ENCODE results near the gene SIGLEC1. TPM values are rescaled to one million over a fixed set of nuclear protein-coding genes. Genes with fewer than 3 reads are reported as not detected.

The SIGLEC1 gene
- polyA plus RNA-seq, 1 donor from 2014 or later, result not detected

GRCh38 chr20:3677733-3678132, 34.7 kb downstream of the SIGLEC1 start:
- Mint-ChIP-seq H3K4me1 (peaks cover 0 to 4% (median 3%) of the 10 kb centered on the region in 3 donors), H3K4me3 (no peak overlapping the region), H3K27me3 (peaks cover 42% of the 10 kb centered on the region), H3K36me3 (no peaks in the 10 kb centered on the region), H3K27ac (no peak overlapping the region), H3K9me3 (no peaks in the 10 kb centered on the region)

DNA sequence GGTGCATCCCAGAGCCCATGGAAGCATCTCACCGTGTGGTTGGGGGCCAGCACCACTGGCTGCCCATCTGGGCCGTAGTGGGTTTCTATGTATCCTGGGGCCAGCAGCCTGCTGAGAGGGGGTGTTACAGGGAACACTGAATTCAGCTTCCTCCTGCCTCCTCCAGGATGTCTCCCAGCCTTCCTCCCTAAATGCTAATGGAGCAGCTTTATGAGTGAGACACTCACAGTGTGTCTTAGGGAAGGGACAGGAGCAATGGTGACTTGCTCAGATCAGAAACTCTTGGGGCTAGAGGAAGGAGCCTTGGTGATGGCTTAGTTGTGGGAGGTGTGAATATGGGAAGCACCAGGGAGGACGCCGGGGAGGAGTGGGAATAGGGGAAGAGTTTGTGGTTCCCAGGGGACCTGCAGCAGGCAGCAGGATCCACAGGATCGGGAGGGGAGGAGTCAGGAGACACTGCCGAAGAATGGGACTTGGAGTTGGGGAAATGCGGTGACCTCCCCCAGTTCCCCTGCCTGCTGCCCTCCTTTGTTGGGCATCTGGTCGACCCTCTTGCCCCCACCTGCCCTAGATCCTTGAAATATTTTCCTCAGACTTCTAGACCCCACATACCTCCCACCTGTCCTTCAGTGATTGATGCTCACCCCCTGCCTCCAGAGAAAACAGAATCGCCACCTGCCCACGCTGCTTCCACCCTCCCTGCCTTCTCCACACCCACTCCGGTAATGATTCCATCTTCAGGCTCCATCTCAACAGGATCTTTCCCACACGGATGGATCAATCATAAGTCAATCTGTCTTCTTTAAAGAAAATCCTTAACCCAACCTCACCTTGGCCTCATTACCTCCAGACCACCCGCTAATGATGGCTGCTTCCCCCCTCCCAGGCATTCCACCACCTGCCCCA, 37.2 kb downstream of the SIGLEC1 start:
- Mint-ChIP-seq H3K27ac (no peak overlapping the region), H3K4me3 (no peak overlapping the region), H3K9me3 (no peaks in the 10 kb centered on the region), H3K4me1 (peaks cover 0 to 4% (median 3%) of the 10 kb centered on the region in 3 donors), H3K27me3 (peaks cover 52% of the 10 kb centered on the region), H3K36me3 (no peaks in the 10 kb centered on the region)

DNA sequence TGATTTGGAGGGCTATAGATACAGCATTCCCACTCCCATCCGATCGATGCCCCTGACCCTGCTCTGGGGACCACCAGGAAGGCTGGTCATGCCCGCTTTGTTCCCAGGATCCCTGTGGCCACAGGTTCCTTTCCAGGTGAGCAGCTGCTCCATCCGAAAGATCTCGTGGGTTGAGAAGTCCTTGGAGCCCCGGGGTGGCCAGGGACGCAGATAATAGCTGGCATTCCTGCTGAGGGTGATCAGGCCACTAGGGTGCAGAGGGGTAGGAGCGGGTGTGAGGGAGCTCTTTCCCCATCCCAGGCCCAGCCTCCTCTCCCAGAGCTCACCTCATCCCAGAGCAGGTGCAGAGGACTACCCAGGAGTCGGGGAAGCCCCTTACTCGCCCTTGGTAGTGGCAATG, 38.0 kb downstream of the SIGLEC1 start:
- peaks cover 0 to 4% (median 3%) of the 10 kb centered on the region in 3 donors for H3K4me1 Mint-ChIP-seq
- H3K27ac Mint-ChIP-seq, result no peak overlapping the region
- H3K27me3 Mint-ChIP-seq, result peaks cover 55% of the 10 kb centered on the region
- peak overlapping the region in 1 of 4 donors; percentile 63 for H3K4me3 Mint-ChIP-seq
- H3K36me3 Mint-ChIP-seq, result no peaks in the 10 kb centered on the region
- no peaks in the 10 kb centered on the region for H3K9me3 Mint-ChIP-seq

- H3K27me3 Mint-ChIP-seq, result peaks cover 53% of the 10 kb centered on the region
- no peak overlapping the region for H3K27ac Mint-ChIP-seq
- peaks cover 0 to 4% (median 3%) of the 10 kb centered on the region in 3 donors for H3K4me1 Mint-ChIP-seq
- no peak overlapping the region for H3K4me3 Mint-ChIP-seq
- no peaks in the 10 kb centered on the region for H3K9me3 Mint-ChIP-seq
- no peaks in the 10 kb centered on the region for H3K36me3 Mint-ChIP-seq
Measured at GRCh38 chr20:3673221-3674070, 39.0 kb downstream of the SIGLEC1 start.

GRCh38 chr20:3672547-3673171, 39.7 kb downstream of the SIGLEC1 start:
- no peak overlapping the region for H3K27ac Mint-ChIP-seq
- peaks cover 0 to 4% (median 3%) of the 10 kb centered on the region in 3 donors for H3K4me1 Mint-ChIP-seq
- no peak overlapping the region for H3K4me3 Mint-ChIP-seq
- H3K27me3 Mint-ChIP-seq, result peaks cover 53% of the 10 kb centered on the region
- no peaks in the 10 kb centered on the region for H3K9me3 Mint-ChIP-seq
- H3K36me3 Mint-ChIP-seq, result no peaks in the 10 kb centered on the region

GRCh38 chr20:3671986-3672546, 40.3 kb downstream of the SIGLEC1 start:
- peaks cover 0 to 4% (median 4%) of the 10 kb centered on the region in 3 donors for H3K4me1 Mint-ChIP-seq
- H3K4me3 Mint-ChIP-seq, result no peak overlapping the region
- H3K9me3 Mint-ChIP-seq, result no peaks in the 10 kb centered on the region
- H3K27me3 Mint-ChIP-seq, result peaks cover 52% of the 10 kb centered on the region
- no peaks in the 10 kb centered on the region for H3K36me3 Mint-ChIP-seq
- no peak overlapping the region for H3K27ac Mint-ChIP-seq

DNA sequence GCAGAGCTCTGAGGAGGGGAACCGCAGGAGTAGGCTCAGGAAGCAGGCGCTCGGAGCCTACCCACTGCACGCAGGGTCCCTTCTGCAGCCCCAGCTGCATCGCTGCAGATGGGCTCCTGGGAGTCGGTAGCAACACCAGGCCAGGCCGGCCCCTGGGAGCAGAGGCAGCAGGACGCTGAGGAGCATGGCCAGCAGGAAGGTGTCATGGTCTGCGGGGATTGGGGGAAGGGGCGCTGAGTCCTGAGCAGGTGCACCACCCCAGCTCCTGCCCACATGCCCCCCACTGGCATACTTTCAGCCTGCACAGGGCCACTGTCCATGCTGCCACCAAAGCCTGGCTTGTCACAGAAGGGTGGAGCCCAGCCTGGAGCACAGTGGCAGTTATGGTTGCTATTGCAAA, 41.5 kb downstream of the SIGLEC1 start:
- Mint-ChIP-seq H3K9me3 (no peaks in the 10 kb centered on the region), H3K36me3 (no peaks in the 10 kb centered on the region), H3K27me3 (peaks cover 51% of the 10 kb centered on the region), H3K4me1 (peaks cover 0 to 5% (median under 1%) of the 10 kb centered on the region in 3 donors), H3K4me3 (no peak overlapping the region), H3K27ac (no peak overlapping the region)

DNA sequence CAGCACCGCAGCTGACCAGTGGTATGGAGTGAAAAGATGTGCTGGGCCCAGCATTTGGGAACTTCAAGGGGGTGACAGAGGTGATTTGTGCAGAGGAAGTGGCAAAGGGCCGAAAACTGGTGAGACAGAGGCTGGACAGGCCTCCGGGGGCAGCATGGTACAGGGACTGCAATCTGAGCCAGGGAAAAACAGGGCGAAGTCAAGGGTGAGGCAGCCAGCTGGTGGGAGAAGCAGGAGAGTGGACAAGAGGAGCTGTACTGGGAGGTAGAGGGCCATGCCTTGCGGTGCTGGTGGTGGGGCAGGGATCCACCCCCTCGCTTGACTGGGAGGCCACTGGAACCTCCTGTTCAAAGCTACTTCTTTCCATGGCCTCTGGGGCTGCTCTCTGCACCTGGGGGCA, 41.9 kb downstream of the SIGLEC1 start:
- Mint-ChIP-seq H3K4me3 (no peak overlapping the region), H3K27me3 (peaks cover 49% of the 10 kb centered on the region), H3K4me1 (peaks cover 0 to 9% (median 3%) of the 10 kb centered on the region in 3 donors), H3K27ac (no peak overlapping the region), H3K9me3 (no peaks in the 10 kb centered on the region), H3K36me3 (no peaks in the 10 kb centered on the region)

GRCh38 chr20:3669710-3670367, 42.6 kb downstream of the SIGLEC1 start:
- Mint-ChIP-seq H3K27me3 (peaks cover 45% of the 10 kb centered on the region), H3K4me3 (no peak overlapping the region), H3K27ac (no peak overlapping the region), H3K4me1 (peaks cover 3 to 12% (median 7%) of the 10 kb centered on the region in 3 donors), H3K36me3 (no peaks in the 10 kb centered on the region), H3K9me3 (no peaks in the 10 kb centered on the region)

DNA sequence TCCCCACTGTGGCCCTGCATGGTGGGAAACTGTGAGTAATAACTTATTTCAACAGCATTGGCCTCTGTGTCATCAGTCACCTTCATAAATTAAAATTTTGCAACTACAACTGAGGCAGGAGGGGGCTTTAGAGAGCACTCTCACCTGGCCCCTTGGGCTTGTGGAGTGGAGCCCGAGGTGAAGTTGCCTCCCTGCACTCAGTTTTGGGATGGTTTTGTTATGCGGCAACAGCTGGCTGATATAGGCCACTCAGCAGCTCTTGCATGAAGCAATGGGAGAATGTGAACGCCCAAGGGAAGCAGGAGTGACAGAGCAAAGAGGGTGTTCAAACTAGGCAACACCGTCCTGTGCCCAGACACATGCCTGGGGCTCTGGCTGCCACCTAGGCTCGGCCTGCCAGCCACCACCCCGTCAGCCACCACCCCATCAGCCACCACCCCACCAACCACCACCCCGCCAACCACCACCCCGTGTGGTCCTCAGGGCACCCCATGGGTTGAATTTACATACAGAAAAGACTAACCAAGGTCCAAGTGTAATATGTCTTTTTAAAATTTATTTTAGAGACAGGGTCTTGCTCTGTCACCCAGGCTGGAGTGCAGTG, 44.9 kb downstream of the SIGLEC1 start:
- peaks cover 3 to 12% (median 7%) of the 10 kb centered on the region in 3 donors for H3K4me1 Mint-ChIP-seq
- no peaks in the 10 kb centered on the region for H3K9me3 Mint-ChIP-seq
- H3K36me3 Mint-ChIP-seq, result no peaks in the 10 kb centered on the region
- H3K27ac Mint-ChIP-seq, result no peak overlapping the region
- peak overlapping the region in 2 of 4 donors; percentile 31 to 77 for H3K4me3 Mint-ChIP-seq
- peaks cover 40% of the 10 kb centered on the region for H3K27me3 Mint-ChIP-seq

DNA sequence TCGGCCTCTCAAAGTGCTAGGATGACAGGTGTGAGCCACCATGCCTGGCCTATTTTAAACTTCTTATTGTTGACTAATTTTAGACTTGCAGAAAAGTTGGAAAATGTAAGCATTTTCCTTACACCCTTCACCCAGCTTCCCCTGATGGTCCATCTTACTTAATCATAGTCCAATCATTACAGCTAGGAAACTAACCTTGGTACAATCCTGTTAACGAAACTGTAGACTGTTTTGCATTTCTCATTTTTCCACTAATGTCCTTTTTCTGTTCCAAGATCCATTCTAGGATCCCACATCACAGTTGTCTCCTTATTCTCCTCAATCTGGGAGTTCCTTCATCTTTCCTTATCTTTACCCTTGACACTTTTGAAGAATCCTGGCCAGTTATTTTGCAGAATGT, 48.5 kb downstream of the SIGLEC1 start:
- peaks cover 29% of the 10 kb centered on the region for H3K27me3 Mint-ChIP-seq
- no peak overlapping the region for H3K27ac Mint-ChIP-seq
- peak overlapping the region in 1 of 4 donors; percentile 0 for H3K4me3 Mint-ChIP-seq
- H3K9me3 Mint-ChIP-seq, result no peaks in the 10 kb centered on the region
- peaks cover 6 to 18% (median 12%) of the 10 kb centered on the region in 3 donors for H3K4me1 Mint-ChIP-seq
- no peaks in the 10 kb centered on the region for H3K36me3 Mint-ChIP-seq

DNA sequence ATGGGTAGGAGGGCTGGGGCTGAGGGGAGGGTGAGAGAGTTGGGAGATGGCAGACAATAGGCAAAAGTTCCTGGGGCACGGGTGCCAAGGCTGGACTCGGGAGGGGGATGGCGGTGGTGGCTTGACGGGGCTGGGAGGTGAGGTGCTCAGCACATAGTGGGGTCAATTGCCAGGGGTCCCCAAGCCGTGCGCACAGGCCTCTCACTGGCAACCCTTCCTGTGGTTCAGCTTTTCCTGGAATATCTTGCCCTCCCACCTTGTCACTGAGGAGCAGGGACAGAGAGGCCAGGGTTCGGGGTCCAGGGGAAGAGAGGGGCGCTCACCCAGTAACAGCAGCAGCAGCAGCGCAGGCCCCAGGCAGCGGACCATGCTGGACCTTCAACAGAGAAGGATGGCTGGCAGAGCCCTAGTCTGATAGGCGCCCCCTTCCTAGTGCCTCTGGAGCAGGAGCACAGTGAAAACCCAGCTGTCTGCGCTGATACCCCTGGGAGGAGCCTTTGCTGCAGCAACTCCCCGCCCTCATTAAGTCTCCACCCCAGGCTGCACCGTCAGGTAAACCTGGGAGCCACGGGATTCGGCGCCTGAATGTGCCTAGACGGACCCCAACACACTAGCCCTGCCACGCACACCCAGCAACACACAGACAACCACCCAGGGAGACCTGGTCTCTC, 49.2 kb downstream of the SIGLEC1 start, which contains the start of gene GFRA4:
GFRA4 (minus strand) TSS at position 369 of the 671 bp plus-strand sequence; CDS start at position 369, 0 bp downstream.
- no peaks in the 10 kb centered on the region for H3K36me3 Mint-ChIP-seq
- peak within 1 kb of the TSS in 1 of 4 donors; percentile 0 for H3K4me3 Mint-ChIP-seq
- peaks cover 27% of the 10 kb centered on the region for H3K27me3 Mint-ChIP-seq
- H3K27ac Mint-ChIP-seq, result peak within 1 kb of the TSS in 1 of 3 donors; percentile 76
- H3K4me1 Mint-ChIP-seq, result peaks cover 10 to 20% (median 15%) of the 10 kb centered on the region in 3 donors
- no peaks in the 10 kb centered on the region for H3K9me3 Mint-ChIP-seq

Measured in IgD-negative memory B cell (primary cell).